Vagina (tissue), 2 donors: ENCODE results near the gene PLCB2.

ENCODE experiments used
- POLR2A ChIP-seq, 2 donors: fragments of 450-650 bp; IDR thresholded peaks; one replicate each; pipeline ENCODE4 v1.6.1; 2017; ENCODE audit warnings: antibody characterized with exemption in 2 of 2, mild to moderate bottlenecking in 2 of 2, moderate library complexity in 2 of 2
- POLR2AphosphoS5 ChIP-seq, 2 donors: sonication (generic); formaldehyde crosslinking; IDR thresholded peaks; one replicate each; pipeline ENCODE4 v1.9.0; 2017; ENCODE audit warnings: antibody characterized with exemption in 2 of 2, mild to moderate bottlenecking in 2 of 2, low read depth in 1 of 2; ENCODE audit not compliant: insufficient read depth in 1 of 2
- TF ChIP-seq, protein P1 (sequence below), 3 experiments: fragments of 450-650 bp in 2 of 3; fragments of 200-600 bp in 1 of 3; sonication (generic) in 1 of 3; IDR thresholded peaks; one replicate each; pipeline ENCODE4 v1.5.1; 2017 to 2019; ENCODE audit warnings: antibody characterized with exemption in 3 of 3, mild to moderate bottlenecking in 2 of 3, moderate library complexity in 2 of 3

DNA sequence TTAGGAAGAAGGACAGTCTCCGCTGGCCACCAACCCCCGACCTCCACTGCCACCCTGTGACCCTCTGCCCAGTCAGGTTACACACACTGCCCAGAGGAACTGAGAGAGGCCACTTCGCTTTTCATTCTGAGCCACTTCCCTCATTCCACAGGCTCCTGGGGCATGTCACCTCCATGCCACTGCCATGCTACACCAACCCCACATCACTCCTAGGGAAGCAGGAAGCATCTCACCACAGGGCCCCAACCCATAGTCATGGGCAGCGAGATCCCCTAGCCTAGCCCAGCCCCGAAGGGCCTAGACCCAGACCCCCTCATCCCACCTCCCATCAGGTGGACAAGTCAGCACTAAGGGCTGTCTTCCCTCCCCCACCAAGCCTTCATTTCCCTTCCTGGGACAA, 1.4 kb downstream of the PLCB2 start:
- TF ChIP-seq, protein P1, sequence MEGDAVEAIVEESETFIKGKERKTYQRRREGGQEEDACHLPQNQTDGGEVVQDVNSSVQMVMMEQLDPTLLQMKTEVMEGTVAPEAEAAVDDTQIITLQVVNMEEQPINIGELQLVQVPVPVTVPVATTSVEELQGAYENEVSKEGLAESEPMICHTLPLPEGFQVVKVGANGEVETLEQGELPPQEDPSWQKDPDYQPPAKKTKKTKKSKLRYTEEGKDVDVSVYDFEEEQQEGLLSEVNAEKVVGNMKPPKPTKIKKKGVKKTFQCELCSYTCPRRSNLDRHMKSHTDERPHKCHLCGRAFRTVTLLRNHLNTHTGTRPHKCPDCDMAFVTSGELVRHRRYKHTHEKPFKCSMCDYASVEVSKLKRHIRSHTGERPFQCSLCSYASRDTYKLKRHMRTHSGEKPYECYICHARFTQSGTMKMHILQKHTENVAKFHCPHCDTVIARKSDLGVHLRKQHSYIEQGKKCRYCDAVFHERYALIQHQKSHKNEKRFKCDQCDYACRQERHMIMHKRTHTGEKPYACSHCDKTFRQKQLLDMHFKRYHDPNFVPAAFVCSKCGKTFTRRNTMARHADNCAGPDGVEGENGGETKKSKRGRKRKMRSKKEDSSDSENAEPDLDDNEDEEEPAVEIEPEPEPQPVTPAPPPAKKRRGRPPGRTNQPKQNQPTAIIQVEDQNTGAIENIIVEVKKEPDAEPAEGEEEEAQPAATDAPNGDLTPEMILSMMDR (IDR thresholded peaks at IDR 0.05): no peak
- no peak for TF ChIP-seq POLR2A (IDR thresholded peaks at IDR 0.05)
- no peak for TF ChIP-seq POLR2AphosphoS5 (IDR thresholded peaks at IDR 0.05; ENCODE audit: insufficient read depth in 1 of 2, low read depth in 1 of 2)
